ENCODE measurements around the gene OPN1MW. TPM values are rescaled to one million over a fixed set of nuclear protein-coding genes. Genes with fewer than 3 reads are reported as not detected.
"Not testable (repeated sequence)": the region's sequence is repeated elsewhere in the genome, so short reads cannot be mapped to it uniquely, and the experiment has no call there.

Gene OPN1MW
- total RNA-seq, 2 donors from 2014 or later = not detected

DNA sequence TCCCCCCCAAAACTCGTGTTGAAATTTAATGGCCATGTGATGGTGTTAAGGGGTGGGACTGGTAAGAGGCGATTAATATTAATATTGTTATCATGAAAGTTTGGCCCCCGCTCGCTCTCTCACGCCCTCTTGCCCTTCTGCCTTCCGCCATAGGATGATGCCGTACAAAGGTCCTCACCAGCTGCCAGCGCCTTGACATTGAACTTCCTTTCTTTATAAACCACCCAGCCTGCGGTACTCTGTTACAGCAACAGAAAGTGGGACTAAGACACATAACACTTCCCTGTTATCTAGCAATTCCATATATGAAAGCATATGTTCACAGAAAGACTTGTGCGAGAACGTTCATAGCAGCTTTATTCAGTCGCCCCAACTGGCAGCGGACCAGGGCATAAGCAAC lies 14.0 kb upstream of the OPN1MW start:
- H3K4me1 ChIP-seq; H3K9me3 ChIP-seq; DNase-seq; H3K27me3 ChIP-seq; intact Hi-C loops (cut with DNase I); H3K4me3 ChIP-seq; ATAC-seq; H3K36me3 ChIP-seq (replicated peaks in 1 of 2; ENCODE audit: insufficient read depth in 1 of 2, low read depth in 2 of 2); H3K27ac ChIP-seq: not testable (repeated sequence)
- WGBS, 2 donors = no CpG with 5 or more reads among the region's 13 CpGs

- H3K27me3 ChIP-seq; H3K9me3 ChIP-seq; DNase-seq; H3K36me3 ChIP-seq (replicated peaks in 1 of 2; ENCODE audit: insufficient read depth in 1 of 2, low read depth in 2 of 2); intact Hi-C loops (cut with DNase I); H3K4me1 ChIP-seq; H3K4me3 ChIP-seq; H3K27ac ChIP-seq: not testable (repeated sequence)
- ATAC-seq = peak; percentile 45
- no CpG with 5 or more reads among the region's 11 CpGs for WGBS, 2 donors
These were observed 9.9 kb upstream of the OPN1MW start for GRCh38 chrX:154172535-154172943.

GRCh38 chrX:154174356-154174755 lies 8.0 kb upstream of the OPN1MW start:
- WGBS, 2 donors = no CpG with 5 or more reads among the region's 10 CpGs
- H3K4me1 ChIP-seq; H3K9me3 ChIP-seq; H3K27ac ChIP-seq; H3K36me3 ChIP-seq (replicated peaks in 1 of 2; ENCODE audit: insufficient read depth in 1 of 2, low read depth in 2 of 2); DNase-seq; ATAC-seq; H3K27me3 ChIP-seq; intact Hi-C loops (cut with DNase I); H3K4me3 ChIP-seq: not testable (repeated sequence)

GRCh38 chrX:154183794-154184193 lies 1.4 kb downstream of the OPN1MW start:
- DNase-seq; H3K27me3 ChIP-seq; ATAC-seq; H3K36me3 ChIP-seq (replicated peaks in 1 of 2; ENCODE audit: insufficient read depth in 1 of 2, low read depth in 2 of 2); intact Hi-C loops (cut with DNase I); H3K4me1 ChIP-seq; H3K9me3 ChIP-seq; H3K4me3 ChIP-seq; H3K27ac ChIP-seq: not testable (repeated sequence)
- WGBS, 2 donors = no CpG with 5 or more reads among the region's 8 CpGs

GRCh38 chrX:154192846-154193245 lies 10.4 kb downstream of the OPN1MW start:
- WGBS, 2 donors = no CpG with 5 or more reads among the region's 8 CpGs
- DNase-seq; H3K27ac ChIP-seq; H3K4me1 ChIP-seq; H3K27me3 ChIP-seq; H3K4me3 ChIP-seq; H3K9me3 ChIP-seq; intact Hi-C loops (cut with DNase I); H3K36me3 ChIP-seq (replicated peaks in 1 of 2; ENCODE audit: insufficient read depth in 1 of 2, low read depth in 2 of 2); ATAC-seq: not testable (repeated sequence)

GRCh38 chrX:154194316-154194715 lies 11.9 kb downstream of the OPN1MW start:
- intact Hi-C loops (cut with DNase I); ATAC-seq; DNase-seq; H3K4me1 ChIP-seq; H3K4me3 ChIP-seq; H3K36me3 ChIP-seq (replicated peaks in 1 of 2; ENCODE audit: insufficient read depth in 1 of 2, low read depth in 2 of 2); H3K27ac ChIP-seq; H3K27me3 ChIP-seq; H3K9me3 ChIP-seq: not testable (repeated sequence)
- no CpG with 5 or more reads among the region's 2 CpGs for WGBS, 2 donors

GRCh38 chrX:154196466-154196865 lies 14.1 kb downstream of the OPN1MW start:
- H3K27ac ChIP-seq; ATAC-seq; DNase-seq; H3K9me3 ChIP-seq; intact Hi-C loops (cut with DNase I); H3K4me1 ChIP-seq; H3K27me3 ChIP-seq; H3K36me3 ChIP-seq (replicated peaks in 1 of 2; ENCODE audit: insufficient read depth in 1 of 2, low read depth in 2 of 2); H3K4me3 ChIP-seq: not testable (repeated sequence)
- no CpG with 5 or more reads among the region's 15 CpGs for WGBS, 2 donors

DNA sequence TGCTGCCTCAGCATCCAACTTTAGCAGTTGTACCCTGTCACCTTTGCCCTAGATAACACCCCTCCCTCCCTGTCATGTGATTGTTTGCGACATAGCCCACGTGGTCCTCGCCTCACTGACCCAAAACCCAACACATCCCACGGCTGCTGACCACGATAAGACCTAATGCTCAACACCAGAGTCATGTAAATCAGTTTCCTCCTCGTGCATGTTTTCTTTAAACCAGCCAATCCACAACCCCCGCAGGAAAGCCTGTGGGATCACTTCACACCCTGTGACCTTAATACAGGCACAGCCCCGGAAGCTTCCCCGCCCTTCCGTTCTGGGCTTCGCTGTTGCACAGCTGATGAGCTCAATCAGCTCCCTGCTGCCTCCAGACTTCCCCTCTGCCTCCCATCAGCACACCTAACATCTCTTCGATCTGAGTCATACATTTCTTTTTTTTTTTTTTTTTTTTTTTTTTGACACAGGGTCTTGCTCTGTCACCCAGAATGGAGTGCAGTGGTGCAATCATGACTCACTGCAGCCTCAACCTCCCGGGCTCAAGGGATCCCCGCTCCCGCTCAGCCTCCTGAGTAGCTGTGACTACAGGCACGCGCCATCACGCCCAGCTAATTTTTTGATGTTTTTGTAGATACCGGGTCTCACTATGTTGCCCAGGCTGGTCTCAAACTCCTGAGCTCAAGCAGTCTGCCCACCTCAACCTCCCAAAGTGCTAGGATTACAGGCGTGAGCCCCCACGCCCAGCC lies 27.4 kb downstream of the OPN1MW start:
- H3K27me3 ChIP-seq; H3K4me3 ChIP-seq; intact Hi-C loops (cut with DNase I); H3K9me3 ChIP-seq; H3K27ac ChIP-seq; DNase-seq; H3K4me1 ChIP-seq; H3K36me3 ChIP-seq (replicated peaks in 1 of 2; ENCODE audit: insufficient read depth in 1 of 2, low read depth in 2 of 2): not testable (repeated sequence)
- no CpG with 5 or more reads among the region's 21 CpGs for WGBS, 2 donors
- peak; percentile 53 for ATAC-seq

- H3K9me3 ChIP-seq; H3K4me3 ChIP-seq; intact Hi-C loops (cut with DNase I); H3K27me3 ChIP-seq; ATAC-seq; H3K4me1 ChIP-seq; H3K27ac ChIP-seq; H3K36me3 ChIP-seq (replicated peaks in 1 of 2; ENCODE audit: insufficient read depth in 1 of 2, low read depth in 2 of 2): not testable (repeated sequence)
- peak in 1 of 4 donors; percentile 1 for DNase-seq
- WGBS, 2 donors = 65 to 72% methylated on average over 4 to 6 of the region's 9 CpGs
These were observed 28.7 kb downstream of the OPN1MW start for GRCh38 chrX:154211057-154211456.

DNA sequence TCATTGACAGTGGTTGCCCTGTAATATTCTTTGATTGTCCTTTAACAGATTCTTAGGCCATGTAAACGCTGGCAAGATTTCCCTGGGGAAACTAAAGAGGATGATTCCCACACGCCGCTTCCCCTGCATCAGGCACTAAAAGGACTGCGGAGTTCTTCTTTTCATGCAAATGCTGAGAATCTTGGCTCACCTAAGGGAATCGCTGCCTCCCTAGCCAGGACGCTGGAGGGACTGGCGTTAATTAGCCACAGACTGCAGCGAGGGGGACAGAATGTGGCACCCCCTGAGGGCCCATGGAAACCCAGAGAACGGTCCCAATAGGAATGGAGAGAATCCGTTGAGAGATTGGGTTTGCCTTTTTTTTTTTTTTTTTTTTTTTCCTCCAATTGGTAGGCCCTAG lies 29.1 kb downstream of the OPN1MW start:
- ATAC-seq; intact Hi-C loops (cut with DNase I); H3K27ac ChIP-seq; H3K4me3 ChIP-seq; H3K27me3 ChIP-seq; H3K36me3 ChIP-seq (replicated peaks in 1 of 2; ENCODE audit: insufficient read depth in 1 of 2, low read depth in 2 of 2); H3K9me3 ChIP-seq; DNase-seq; H3K4me1 ChIP-seq: not testable (repeated sequence)
- WGBS, 2 donors = no CpG with 5 or more reads among the region's 10 CpGs

DNA sequence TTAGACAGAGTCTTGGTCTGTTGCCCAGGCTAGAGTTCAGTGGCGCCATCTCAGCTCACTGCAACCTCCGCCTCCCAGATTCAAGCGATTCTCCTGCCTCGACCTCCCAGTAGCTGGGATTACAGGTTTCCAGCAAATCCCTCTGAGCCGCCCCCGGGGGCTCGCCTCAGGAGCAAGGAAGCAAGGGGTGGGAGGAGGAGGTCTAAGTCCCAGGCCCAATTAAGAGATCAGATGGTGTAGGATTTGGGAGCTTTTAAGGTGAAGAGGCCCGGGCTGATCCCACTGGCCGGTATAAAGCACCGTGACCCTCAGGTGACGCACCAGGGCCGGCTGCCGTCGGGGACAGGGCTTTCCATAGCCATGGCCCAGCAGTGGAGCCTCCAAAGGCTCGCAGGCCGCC lies 37.1 kb downstream of the OPN1MW start, which contains the start of gene OPN1MW2:
Gene OPN1MW2 (plus strand): TSS at position 301 of the 400 bp plus-strand sequence. CDS start 60 bp downstream, at position 361.
- H3K9me3 ChIP-seq; H3K27ac ChIP-seq; H3K27me3 ChIP-seq; H3K4me3 ChIP-seq; intact Hi-C loops (cut with DNase I); DNase-seq; ATAC-seq; H3K4me1 ChIP-seq; H3K36me3 ChIP-seq (replicated peaks in 1 of 2; ENCODE audit: insufficient read depth in 1 of 2, low read depth in 2 of 2): not testable (repeated sequence)
- no CpG with 5 or more reads among the region's 16 CpGs for WGBS, 2 donors

GRCh38 chrX:154225292-154225691 lies 42.9 kb downstream of the OPN1MW start:
- intact Hi-C loops (cut with DNase I) = not testable (repeated sequence)

More at GRCh38 chrX:154225292-154225691, 42.9 kb downstream of the OPN1MW start:
- not testable (repeated sequence) for H3K9me3 ChIP-seq; H3K4me3 ChIP-seq; H3K36me3 ChIP-seq (replicated peaks in 1 of 2; ENCODE audit: insufficient read depth in 1 of 2, low read depth in 2 of 2); H3K4me1 ChIP-seq; ATAC-seq; H3K27ac ChIP-seq; DNase-seq; H3K27me3 ChIP-seq
- WGBS, 2 donors = no CpG with 5 or more reads among the region's 6 CpGs

Data from body of pancreas (tissue), 4 donors.